Endothelial cell of umbilical vein (primary cell): ENCODE measurements around the gene PLAGL1. TPM values are rescaled to one million over a fixed set of nuclear protein-coding genes. Genes with fewer than 3 reads are reported as not detected.

Source experiments
- BruUV-seq: library from RNA; stranded (reverse); fragments of 400-500 nt; replicated peaks from 2 replicates; lab custom pipeline; 2021; lab: Mats Ljungman, UMichigan
- CTCF ChIA-PET: fragments of 300-600, 350-600 bp; sonication (Branson Sonifier 250); formaldehyde crosslinking; loops from one replicate; lab custom pipeline; 2021; ENCODE audit warnings: antibody characterized with exemption, inconsistent platforms; lab: Charles Lee
- POLR2A ChIA-PET: fragments of 300-600, 350-600 bp; sonication (Branson Sonifier 250); formaldehyde crosslinking; loops from one replicate; lab custom pipeline; 2021; ENCODE audit warnings: antibody characterized with exemption, inconsistent platforms; lab: Charles Lee
- DNase-seq: peaks from one replicate; pipeline ENCODE4 v3.0.0-alpha.2; 2011; ENCODE audit warnings: low read depth, low spot score
- FAIRE-seq: peaks from 2 replicates; lab custom pipeline; 2011; peaks lifted over from hg19 to GRCh38; lab: Jason Lieb, UNC
- H2AFZ ChIP-seq: 2 replicates; pipeline ENCODE4 v1.6.0; 2012; ENCODE audit warnings: low read depth, low read length, control low read depth, inconsistent platforms
- H3K27ac ChIP-seq: 2 replicates; pipeline ENCODE4 v1.5.1; 2011; ENCODE audit warnings: low read depth, mild to moderate bottlenecking, control low read depth, low read length, moderate library complexity; ENCODE audit not compliant: insufficient read depth
- H3K27me3 ChIP-seq, 2 experiments: 2 replicates each; pipeline versions ENCODE4 v1.6.0 to v1.6.1; 2011; ENCODE audit warnings: low read length in 2 of 2, mixed read lengths in 1 of 2; ENCODE audit not compliant: control insufficient read depth in 2 of 2, insufficient read depth in 2 of 2
- H3K36me3 ChIP-seq, 2 experiments: 2 replicates in 1 of 2; 3 replicates in 1 of 2; pipeline ENCODE4 v1.5.1; 2011; ENCODE audit warnings: low read length in 2 of 2, mild to moderate bottlenecking in 1 of 2, moderate library complexity in 1 of 2; ENCODE audit not compliant: control insufficient read depth in 2 of 2, insufficient read depth in 2 of 2; ENCODE audit errors: extremely low read depth in 1 of 2
- H3K4me1 ChIP-seq: 3 replicates; pipeline ENCODE4 v1.5.1; 2011; ENCODE audit warnings: mild to moderate bottlenecking, low read length; ENCODE audit not compliant: control insufficient read depth, insufficient read depth; ENCODE audit errors: extremely low read depth
- H3K4me2 ChIP-seq: 2 replicates; pipeline ENCODE4 v1.6.1; 2011; ENCODE audit warnings: low read length, control low read depth, mixed read lengths; ENCODE audit not compliant: insufficient read depth
- H3K4me3 ChIP-seq, 3 experiments: fragments of 200-600 bp in 1 of 3; sonication (generic), shearing (Covaris generic) in 1 of 3; replicated peaks in 1 of 3; 2 replicates each; pipeline ENCODE4 v1.5.1; 2011 to 2016; ENCODE audit warnings: control low read depth in 3 of 3, low read length in 3 of 3, mild to moderate bottlenecking in 2 of 3, inconsistent platforms in 1 of 3, low read depth in 1 of 3, moderate library complexity in 1 of 3; ENCODE audit not compliant: insufficient read depth in 1 of 3
- H3K79me2 ChIP-seq: 2 replicates; pipeline ENCODE4 v1.6.0; 2012; ENCODE audit warnings: low read length, inconsistent platforms; ENCODE audit not compliant: control insufficient read depth, insufficient read depth
- H3K9ac ChIP-seq: replicated peaks from 2 replicates; pipeline ENCODE3; 2011; ENCODE audit warnings: low read length, control low read depth; ENCODE audit not compliant: insufficient read depth; ENCODE audit errors: extremely low read depth
- H3K9me1 ChIP-seq: replicated peaks from 3 replicates; pipeline ENCODE4 v1.6.0; 2011; ENCODE audit warnings: mild to moderate bottlenecking, low read length; ENCODE audit not compliant: control insufficient read depth, insufficient read depth; ENCODE audit errors: extremely low read depth
- H3K9me3 ChIP-seq: replicated peaks from 2 replicates; pipeline ENCODE4 v1.5.1; 2012; ENCODE audit warnings: low read length, inconsistent platforms; ENCODE audit not compliant: control insufficient read depth, insufficient read depth
- H4K20me1 ChIP-seq: replicated peaks from 2 replicates; pipeline ENCODE3; 2011; ENCODE audit warnings: mild to moderate bottlenecking, low read length; ENCODE audit not compliant: control insufficient read depth, insufficient read depth; ENCODE audit errors: extremely low read depth
- FOS ChIP-seq: IDR thresholded peaks from 2 replicates; pipeline ENCODE4 v1.6.1; 2011; ENCODE audit warnings: mild to moderate bottlenecking, low read length, moderate library complexity, borderline replicate concordance; ENCODE audit not compliant: insufficient read depth
- GATA2 ChIP-seq: IDR thresholded peaks from 2 replicates; pipeline ENCODE4 v1.7.0; 2011; ENCODE audit warnings: low read depth, mild to moderate bottlenecking, moderate library complexity, mixed read lengths, low read length; ENCODE audit not compliant: insufficient read length, insufficient read depth
- JUN ChIP-seq: IDR thresholded peaks from 2 replicates; pipeline ENCODE4 v1.6.1; 2011; ENCODE audit warnings: borderline replicate concordance, low read depth; ENCODE audit not compliant: insufficient read length, insufficient read depth
- MYC ChIP-seq: IDR thresholded peaks from one replicate; pipeline ENCODE4 v1.6.1; 2011; ENCODE audit warnings: mild to moderate bottlenecking, low read depth, low read length
- POLR2A ChIP-seq: IDR thresholded peaks from 2 replicates; pipeline ENCODE4 v1.6.1; 2012; ENCODE audit warnings: low read depth, mild to moderate bottlenecking, control low read depth, low read length
- POLR2AphosphoS5 ChIP-seq: IDR thresholded peaks from 2 replicates; pipeline ENCODE4 v1.6.1; 2012; ENCODE audit warnings: low read depth, mild to moderate bottlenecking, control low read depth, low read length, moderate library complexity; ENCODE audit not compliant: insufficient read depth
- dilution Hi-C: fragments of 300-500 bp; cut with MboI; formaldehyde crosslinking; loops from one replicate; pipeline ENCODE4 v1.15.0; 2019; ENCODE audit warnings: low sequenced_read_pairs; ENCODE audit not compliant: extremely low pct_ligation_motif_present
- intact Hi-C: fragments of 100-400 bp; cut with micrococcal nuclease; formaldehyde crosslinking; loops from one replicate; pipeline ENCODE4 v1.10.0; 2022
- polyA plus RNA-seq, 4 experiments: library from polyadenylated mRNA; depleted of rRNA in 3 of 4; stranded (reverse) in 3 of 4; unstranded in 1 of 4; fragments of >200 nt; gene quantifications; 2 replicates each; pipeline versions ENCODE4 v1.2.1 to v1.2.3, GENCODE V29; 2011 to 2012; ENCODE audit warnings: missing spikeins in 1 of 4
- total RNA-seq: library from RNA; stranded (reverse); gene quantifications from 2 replicates; pipeline ENCODE4 v1.2.3, GENCODE V29; 2021
- TF ChIP-seq, protein P1 (sequence below): IDR thresholded peaks from 2 replicates; pipeline ENCODE4 v1.6.1; 2011; ENCODE audit not compliant: insufficient read depth, insufficient read length
- TF ChIP-seq, protein P2 (sequence below), 2 donors: IDR thresholded peaks; 1 replicate in 1 of 2; 2 replicates in 1 of 2; pipeline ENCODE4 v1.5.1; 2011; ENCODE audit warnings: low read length in 2 of 2, mild to moderate bottlenecking in 2 of 2, moderate library complexity in 2 of 2, control low read depth in 1 of 2, inconsistent platforms in 1 of 2, low read depth in 1 of 2; ENCODE audit not compliant: insufficient read depth in 1 of 2; ENCODE audit errors: extremely low read depth in 1 of 2

The PLAGL1 gene
- total and polyA plus RNA-seq, 2 donors (not counting 3 experiments of a cell fraction or from before 2014, with no cell fraction given): 20.9 to 40.4 TPM

DNA sequence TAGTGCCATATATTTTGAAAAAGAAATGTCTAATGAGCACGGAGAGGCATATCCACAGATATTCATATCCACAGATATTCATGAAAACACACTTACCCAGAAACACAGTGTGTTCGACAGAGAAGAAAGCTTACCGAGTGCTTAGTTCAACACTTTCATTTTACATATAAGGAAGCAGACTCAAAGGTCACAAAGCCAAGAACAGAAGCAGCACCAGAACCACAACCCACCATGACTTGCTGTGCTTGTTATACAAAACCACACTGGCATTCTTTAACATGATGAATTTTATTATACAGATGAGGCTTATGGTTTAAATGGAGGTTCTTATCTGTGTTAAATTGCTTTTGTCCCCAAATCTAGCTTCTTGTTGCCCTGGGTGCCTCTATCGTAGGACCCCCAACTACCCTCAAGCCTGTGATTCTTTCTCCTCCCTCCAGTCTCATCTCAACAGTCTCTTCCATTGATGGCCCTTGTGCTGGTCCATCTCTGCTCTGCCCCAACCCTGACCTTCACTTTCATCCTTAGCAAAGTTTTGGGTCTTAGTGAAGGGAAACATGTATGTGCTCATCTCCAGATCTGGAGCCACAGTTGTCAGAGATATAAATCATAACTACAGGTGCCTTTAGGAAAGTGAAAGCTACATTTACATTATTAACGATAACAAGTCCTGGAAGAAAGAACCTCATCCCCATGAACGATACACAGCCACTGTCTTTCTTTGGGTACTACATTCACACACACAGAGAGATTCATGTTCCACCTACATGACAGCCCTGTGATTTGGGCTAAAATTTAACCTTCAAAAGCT lies 47.3 kb upstream of the PLAGL1 start:
- TF ChIP-seq, protein P1, sequence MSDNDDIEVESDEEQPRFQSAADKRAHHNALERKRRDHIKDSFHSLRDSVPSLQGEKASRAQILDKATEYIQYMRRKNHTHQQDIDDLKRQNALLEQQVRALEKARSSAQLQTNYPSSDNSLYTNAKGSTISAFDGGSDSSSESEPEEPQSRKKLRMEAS: no peak
- TF ChIP-seq POLR2AphosphoS5 (no peak), MYC (no peak), JUN (no peak), POLR2A (no peak), GATA2 (no peak), FOS (no peak)
- TF ChIP-seq, protein P2, sequence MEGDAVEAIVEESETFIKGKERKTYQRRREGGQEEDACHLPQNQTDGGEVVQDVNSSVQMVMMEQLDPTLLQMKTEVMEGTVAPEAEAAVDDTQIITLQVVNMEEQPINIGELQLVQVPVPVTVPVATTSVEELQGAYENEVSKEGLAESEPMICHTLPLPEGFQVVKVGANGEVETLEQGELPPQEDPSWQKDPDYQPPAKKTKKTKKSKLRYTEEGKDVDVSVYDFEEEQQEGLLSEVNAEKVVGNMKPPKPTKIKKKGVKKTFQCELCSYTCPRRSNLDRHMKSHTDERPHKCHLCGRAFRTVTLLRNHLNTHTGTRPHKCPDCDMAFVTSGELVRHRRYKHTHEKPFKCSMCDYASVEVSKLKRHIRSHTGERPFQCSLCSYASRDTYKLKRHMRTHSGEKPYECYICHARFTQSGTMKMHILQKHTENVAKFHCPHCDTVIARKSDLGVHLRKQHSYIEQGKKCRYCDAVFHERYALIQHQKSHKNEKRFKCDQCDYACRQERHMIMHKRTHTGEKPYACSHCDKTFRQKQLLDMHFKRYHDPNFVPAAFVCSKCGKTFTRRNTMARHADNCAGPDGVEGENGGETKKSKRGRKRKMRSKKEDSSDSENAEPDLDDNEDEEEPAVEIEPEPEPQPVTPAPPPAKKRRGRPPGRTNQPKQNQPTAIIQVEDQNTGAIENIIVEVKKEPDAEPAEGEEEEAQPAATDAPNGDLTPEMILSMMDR (IDR thresholded peaks at IDR 0.05; ENCODE audit: extremely low read depth in 1 of 2, insufficient read depth in 1 of 2, low read depth in 1 of 2, low read length in 2 of 2): no peak
- ChIA-PET CTCF (interaction anchor here (0.5 kb wide), 1 partner anchor 163 kb away, joined by 3 read pairs; no protein-coding TSS in a partner anchor), POLR2A (no interaction called here)
- no peak overlapping the region for H3K9ac ChIP-seq
- H3K36me3 ChIP-seq: no peaks in the 10 kb centered on the region
- no TSS peak for BruUV-seq
- no peak overlapping the region for H3K4me3 ChIP-seq
- no peak overlapping the region for H3K4me2 ChIP-seq
- dilution Hi-C loops: no loop called here
- DNase-seq: no peak
- H3K4me1 ChIP-seq: no peaks in the 10 kb centered on the region
- H3K9me3 ChIP-seq: no peaks in the 10 kb centered on the region
- no peaks in the 10 kb centered on the region for H4K20me1 ChIP-seq
- no peak overlapping the region for H3K27ac ChIP-seq
- intact Hi-C loops: no loop called here
- H3K9me1 ChIP-seq: no peaks in the 10 kb centered on the region
- no peak overlapping the region for H2AFZ ChIP-seq
- peaks cover 7 to 15% of the 10 kb centered on the region in 2 experiments for H3K27me3 ChIP-seq
- no peaks in the 10 kb centered on the region for H3K79me2 ChIP-seq
- no peak for FAIRE-seq
